ENCODE data around the gene PLPPR3. TPM values are rescaled to one million over a fixed set of nuclear protein-coding genes. Genes with fewer than 3 reads are reported as not detected.

The PLPPR3 gene, protein sequence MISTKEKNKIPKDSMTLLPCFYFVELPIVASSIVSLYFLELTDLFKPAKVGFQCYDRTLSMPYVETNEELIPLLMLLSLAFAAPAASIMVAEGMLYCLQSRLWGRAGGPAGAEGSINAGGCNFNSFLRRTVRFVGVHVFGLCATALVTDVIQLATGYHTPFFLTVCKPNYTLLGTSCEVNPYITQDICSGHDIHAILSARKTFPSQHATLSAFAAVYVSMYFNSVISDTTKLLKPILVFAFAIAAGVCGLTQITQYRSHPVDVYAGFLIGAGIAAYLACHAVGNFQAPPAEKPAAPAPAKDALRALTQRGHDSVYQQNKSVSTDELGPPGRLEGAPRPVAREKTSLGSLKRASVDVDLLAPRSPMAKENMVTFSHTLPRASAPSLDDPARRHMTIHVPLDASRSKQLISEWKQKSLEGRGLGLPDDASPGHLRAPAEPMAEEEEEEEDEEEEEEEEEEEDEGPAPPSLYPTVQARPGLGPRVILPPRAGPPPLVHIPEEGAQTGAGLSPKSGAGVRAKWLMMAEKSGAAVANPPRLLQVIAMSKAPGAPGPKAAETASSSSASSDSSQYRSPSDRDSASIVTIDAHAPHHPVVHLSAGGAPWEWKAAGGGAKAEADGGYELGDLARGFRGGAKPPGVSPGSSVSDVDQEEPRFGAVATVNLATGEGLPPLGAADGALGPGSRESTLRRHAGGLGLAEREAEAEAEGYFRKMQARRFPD
- total RNA-seq, result not detected

DNA sequence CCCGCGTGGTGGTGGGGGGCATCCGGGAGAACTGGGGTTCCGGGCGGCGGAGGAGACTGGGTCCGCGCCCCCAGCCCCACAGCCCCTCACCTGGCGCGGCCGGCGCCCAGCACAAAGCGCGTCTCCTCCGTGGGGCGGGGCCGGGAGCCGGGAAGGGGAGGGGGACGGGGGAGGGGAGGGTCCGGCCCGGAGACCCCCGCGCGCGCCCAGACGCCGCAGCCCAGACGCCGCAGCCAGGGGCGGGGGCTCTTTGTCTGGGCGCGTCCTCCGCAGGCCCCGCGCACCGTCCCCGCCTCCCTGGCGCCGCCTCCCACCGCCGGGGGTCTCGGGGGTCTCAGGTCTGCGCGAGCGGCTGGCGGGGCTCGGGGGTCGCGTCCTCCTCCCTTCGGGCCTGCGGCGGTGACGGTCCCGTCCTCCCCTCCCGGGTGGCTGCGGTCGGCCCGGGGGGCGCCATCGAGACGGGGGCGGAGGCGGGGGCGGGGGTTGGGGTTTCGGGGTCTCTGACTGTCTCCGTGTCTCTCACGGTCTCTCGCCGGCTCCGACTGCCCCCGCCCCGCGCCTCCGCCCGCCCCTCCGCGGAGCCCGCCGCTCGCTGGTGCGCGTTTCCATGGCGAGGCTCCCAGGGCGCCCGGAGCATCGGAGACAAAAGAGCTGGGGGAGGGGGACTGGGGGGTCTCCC is at the start of gene PLPPR3:
Gene PLPPR3 (minus strand): TSS at position 131 of the 679 bp plus-strand sequence. CDS start 396 bp downstream, outside the sequence.
- TF ChIP-seq, protein P1, sequence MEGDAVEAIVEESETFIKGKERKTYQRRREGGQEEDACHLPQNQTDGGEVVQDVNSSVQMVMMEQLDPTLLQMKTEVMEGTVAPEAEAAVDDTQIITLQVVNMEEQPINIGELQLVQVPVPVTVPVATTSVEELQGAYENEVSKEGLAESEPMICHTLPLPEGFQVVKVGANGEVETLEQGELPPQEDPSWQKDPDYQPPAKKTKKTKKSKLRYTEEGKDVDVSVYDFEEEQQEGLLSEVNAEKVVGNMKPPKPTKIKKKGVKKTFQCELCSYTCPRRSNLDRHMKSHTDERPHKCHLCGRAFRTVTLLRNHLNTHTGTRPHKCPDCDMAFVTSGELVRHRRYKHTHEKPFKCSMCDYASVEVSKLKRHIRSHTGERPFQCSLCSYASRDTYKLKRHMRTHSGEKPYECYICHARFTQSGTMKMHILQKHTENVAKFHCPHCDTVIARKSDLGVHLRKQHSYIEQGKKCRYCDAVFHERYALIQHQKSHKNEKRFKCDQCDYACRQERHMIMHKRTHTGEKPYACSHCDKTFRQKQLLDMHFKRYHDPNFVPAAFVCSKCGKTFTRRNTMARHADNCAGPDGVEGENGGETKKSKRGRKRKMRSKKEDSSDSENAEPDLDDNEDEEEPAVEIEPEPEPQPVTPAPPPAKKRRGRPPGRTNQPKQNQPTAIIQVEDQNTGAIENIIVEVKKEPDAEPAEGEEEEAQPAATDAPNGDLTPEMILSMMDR (IDR thresholded peaks at IDR 0.05), result no peak
- TF ChIP-seq POLR2A (IDR thresholded peaks at IDR 0.05), result no peak
- H3K4me1 ChIP-seq, result peaks cover 0 to 13% of the 10 kb centered on the region in 2 donors
- no peak for DNase-seq
- intact Hi-C loops (cut with DNase I), result no loop called here
- H3K4me3 ChIP-seq (replicated peaks in 1 of 3), result peak within 1 kb of the TSS in 1 of 3 donors; percentile 19
- no peaks in the 10 kb centered on the region for H3K36me3 ChIP-seq
- no peak within 1 kb of the TSS for H3K27ac ChIP-seq
- no peaks in the 10 kb centered on the region for H3K9me3 ChIP-seq
- H3K27me3 ChIP-seq, result peaks cover 5% of the 10 kb centered on the region
- no CpG with 5 or more reads among the region's 86 CpGs for WGBS, 2 donors

DNA sequence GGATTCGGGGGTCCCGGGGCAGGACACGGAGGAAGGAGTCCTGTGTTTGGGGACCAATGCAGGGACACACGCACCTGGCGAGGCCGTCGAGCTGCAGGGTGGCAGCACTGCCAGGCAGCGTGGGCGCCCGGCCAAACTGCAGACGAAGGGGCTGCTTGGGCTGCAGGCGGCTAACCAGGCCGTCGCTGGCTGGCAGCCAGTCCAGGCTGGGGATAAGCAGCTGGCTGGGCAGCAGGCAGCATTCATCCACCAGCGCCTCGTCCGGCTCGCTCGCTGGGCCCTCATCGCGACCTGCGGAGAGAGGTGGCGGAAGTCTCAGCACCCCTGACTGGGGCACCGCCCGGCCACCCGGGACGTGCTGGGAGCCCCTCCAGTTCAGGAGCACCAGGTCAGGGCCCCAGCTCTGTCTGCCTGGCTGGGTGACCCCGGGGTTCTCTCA is 49.2 kb upstream of the PLPPR3 start:
- Histone ChIP-seq H3K4me3 (replicated peaks in 1 of 3) (no peak overlapping the region), H3K4me1 (peaks cover 0 to 4% of the 10 kb centered on the region in 2 donors), H3K36me3 (peaks cover 18 to 29% of the 10 kb centered on the region in 2 donors), H3K27me3 (no peaks in the 10 kb centered on the region), H3K9me3 (no peaks in the 10 kb centered on the region), H3K27ac (no peak overlapping the region)
- TF ChIP-seq, protein P1 (IDR thresholded peaks at IDR 0.05), result no peak
- no peak for TF ChIP-seq POLR2A (IDR thresholded peaks at IDR 0.05)
- intact Hi-C loops (cut with DNase I), result no loop called here
- 73% methylated on average over 20 to 24 of the region's 28 CpGs for WGBS, 2 donors
- DNase-seq, result peak; percentile 78 to 86

DNA sequence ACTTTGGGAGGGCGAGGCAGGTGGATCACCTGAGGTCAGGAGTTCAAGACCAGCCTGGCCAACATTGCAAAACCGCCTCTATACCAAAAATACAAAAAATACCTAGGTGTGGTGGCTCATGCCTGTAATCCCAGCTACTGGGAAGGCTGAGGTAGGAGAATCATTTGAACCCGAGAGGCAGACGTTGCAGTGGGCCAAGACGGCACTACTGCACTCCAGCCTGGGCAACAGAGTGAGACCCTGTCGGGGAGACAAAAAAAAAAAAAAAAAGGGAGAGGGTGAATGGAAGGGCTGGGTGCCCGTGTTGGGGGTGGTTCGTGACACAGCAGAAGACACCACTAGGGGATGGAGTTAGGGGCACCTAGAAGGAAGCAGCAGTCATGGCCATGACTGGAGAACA is 48.6 kb upstream of the PLPPR3 start:
- Histone ChIP-seq H3K4me3 (replicated peaks in 1 of 3) (no peak overlapping the region), H3K9me3 (no peaks in the 10 kb centered on the region), H3K27ac (peak overlapping the region in 1 of 3 donors; percentile 19), H3K36me3 (peaks cover 15 to 27% of the 10 kb centered on the region in 2 donors), H3K4me1 (peaks cover 0 to 4% of the 10 kb centered on the region in 2 donors), H3K27me3 (no peaks in the 10 kb centered on the region)
- 92 to 93% methylated on average over 7 to 8 of the region's 8 CpGs for WGBS, 2 donors
- TF ChIP-seq, protein P1 (IDR thresholded peaks at IDR 0.05), result no peak
- TF ChIP-seq POLR2A (IDR thresholded peaks at IDR 0.05), result no peak
- intact Hi-C loops (cut with DNase I), result no loop called here
- DNase-seq, result no peak

DNA sequence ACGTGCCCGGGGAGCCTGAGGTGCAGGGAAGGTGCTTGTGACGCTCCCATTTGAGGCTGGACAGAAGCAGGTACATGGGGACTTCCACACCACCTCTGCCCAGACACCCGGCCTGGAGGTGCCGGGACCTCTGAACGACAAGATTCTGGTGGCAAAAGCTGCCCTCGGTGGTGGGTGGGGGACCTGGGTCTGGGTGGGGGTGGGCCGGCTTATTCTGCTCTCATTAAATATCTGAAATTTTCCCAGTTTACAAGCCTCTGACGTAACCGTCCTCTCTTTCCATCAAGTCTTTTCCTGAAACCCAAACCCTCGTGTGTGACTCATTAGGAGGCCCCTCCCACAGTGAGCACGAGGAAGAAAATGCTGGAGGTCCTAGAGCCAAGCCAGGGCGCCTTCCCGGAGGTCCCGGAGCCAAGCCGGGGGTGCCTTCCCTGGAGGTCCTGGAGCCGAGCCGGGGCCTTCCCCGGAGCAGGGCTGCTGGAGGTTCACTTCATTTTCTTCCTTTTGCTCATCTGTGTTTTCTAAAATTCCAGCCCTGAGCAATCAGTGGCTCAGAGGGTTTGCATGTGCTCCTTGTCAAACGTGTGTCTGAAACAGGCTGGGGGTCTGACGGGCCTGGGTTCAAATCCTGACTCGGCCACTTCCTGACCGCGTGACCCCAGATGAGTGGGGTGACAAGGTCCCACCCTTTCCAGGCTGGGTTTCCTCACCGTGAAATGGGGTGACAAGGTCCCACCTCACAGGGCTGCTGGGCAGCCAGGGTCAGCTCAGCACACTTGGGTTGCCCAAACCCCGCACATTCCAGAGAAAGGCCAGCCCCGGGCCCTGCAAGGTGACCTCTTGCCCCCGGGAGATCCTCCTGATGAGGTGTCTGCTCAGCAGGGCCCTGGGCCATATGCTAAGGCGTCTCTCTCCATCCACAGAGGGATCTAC is 47.8 kb upstream of the PLPPR3 start:
- 78 to 86% methylated on average over 23 to 25 of the region's 29 CpGs for whole genome bisulfite sequencing, 2 donors
- Histone ChIP-seq H3K4me1 (peaks cover 0 to 4% of the 10 kb centered on the region in 2 donors), H3K27me3 (no peaks in the 10 kb centered on the region), H3K4me3 (replicated peaks in 1 of 3) (no peak overlapping the region), H3K36me3 (peaks cover 14 to 19% of the 10 kb centered on the region in 2 donors), H3K27ac (peak overlapping the region in 1 of 3 donors; percentile 36), H3K9me3 (no peaks in the 10 kb centered on the region)
- DNase-seq, result no peak
- no peak for TF ChIP-seq POLR2A (IDR thresholded peaks at IDR 0.05)
- TF ChIP-seq, protein P1 (IDR thresholded peaks at IDR 0.05), result no peak
- intact Hi-C loops (cut with DNase I), result no loop called here

All from thyroid gland (tissue), 4 donors.